OCI-LY3 (cell line): ENCODE data around the gene GFY.

Source experiments
- EZH2phosphoT487 ChIP-seq: fragments of 200-600 bp; shearing (Covaris generic); IDR thresholded peaks from 2 replicates; pipeline ENCODE4 v1.6.1; 2018; ENCODE audit warnings: antibody characterized with exemption, mixed run types, low read depth
- TF ChIP-seq, protein P1 (sequence below): fragments of 200-600, 300-600 bp; sonication (generic); IDR thresholded peaks from 2 replicates; pipeline ENCODE4 v1.5.1; 2014; ENCODE audit warnings: antibody characterized with exemption, low read length, low read depth

DNA sequence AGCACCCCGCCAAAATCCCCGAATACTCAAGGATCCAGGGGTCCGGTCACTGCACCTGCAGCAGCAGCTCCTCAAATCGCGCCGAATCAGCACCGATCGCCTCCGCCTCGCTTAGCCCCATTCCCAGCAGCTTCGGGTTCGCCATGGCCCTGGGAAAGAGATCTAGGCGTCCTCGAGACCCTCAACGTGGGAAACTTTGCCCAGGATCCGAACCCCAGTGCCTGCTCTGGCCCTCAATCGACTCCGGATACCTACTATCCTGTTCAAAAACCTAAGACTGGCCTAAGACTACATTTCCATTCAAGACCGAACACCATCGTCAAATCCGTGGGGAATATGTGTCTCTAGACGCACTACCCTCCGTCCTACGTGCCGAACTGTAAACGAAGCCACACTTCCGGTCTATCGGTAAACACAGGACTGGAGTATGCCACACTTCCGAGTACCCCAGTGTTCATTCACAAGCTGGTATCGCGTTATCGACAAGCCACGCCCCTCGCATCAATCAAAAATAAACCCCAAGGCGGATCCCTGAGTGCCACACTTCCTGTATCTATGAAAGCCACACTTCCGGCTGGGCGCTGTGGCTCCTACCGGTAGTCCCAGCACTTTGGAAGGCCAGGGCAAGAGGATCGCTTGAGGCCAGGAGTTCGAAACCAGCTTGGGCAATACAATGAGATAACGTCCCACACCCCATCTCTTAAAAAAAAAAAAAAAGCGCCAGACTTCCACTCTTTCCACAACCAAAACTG is 26.4 kb downstream of the GFY start, which contains the start of gene PIH1D1:
- TF ChIP-seq, protein P1, sequence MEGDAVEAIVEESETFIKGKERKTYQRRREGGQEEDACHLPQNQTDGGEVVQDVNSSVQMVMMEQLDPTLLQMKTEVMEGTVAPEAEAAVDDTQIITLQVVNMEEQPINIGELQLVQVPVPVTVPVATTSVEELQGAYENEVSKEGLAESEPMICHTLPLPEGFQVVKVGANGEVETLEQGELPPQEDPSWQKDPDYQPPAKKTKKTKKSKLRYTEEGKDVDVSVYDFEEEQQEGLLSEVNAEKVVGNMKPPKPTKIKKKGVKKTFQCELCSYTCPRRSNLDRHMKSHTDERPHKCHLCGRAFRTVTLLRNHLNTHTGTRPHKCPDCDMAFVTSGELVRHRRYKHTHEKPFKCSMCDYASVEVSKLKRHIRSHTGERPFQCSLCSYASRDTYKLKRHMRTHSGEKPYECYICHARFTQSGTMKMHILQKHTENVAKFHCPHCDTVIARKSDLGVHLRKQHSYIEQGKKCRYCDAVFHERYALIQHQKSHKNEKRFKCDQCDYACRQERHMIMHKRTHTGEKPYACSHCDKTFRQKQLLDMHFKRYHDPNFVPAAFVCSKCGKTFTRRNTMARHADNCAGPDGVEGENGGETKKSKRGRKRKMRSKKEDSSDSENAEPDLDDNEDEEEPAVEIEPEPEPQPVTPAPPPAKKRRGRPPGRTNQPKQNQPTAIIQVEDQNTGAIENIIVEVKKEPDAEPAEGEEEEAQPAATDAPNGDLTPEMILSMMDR, result no peak
- no peak for TF ChIP-seq EZH2phosphoT487
